LHCN-M2 (cell line): ENCODE data around the gene UIMC1. TPM values are rescaled to one million over a fixed set of nuclear protein-coding genes. Genes with fewer than 3 reads are reported as not detected.
"Not testable (repeated sequence)": the region's sequence is repeated elsewhere in the genome, so short reads cannot be mapped to it uniquely, and the experiment has no call there.

Experiments
- DNase-seq: peaks from one replicate; pipeline ENCODE4 v3.0.0-alpha.2; 2012; ENCODE audit warnings: low read depth
- total RNA-seq: library from RNA; depleted of rRNA; stranded (reverse); fragments of >200 nt; gene quantifications from 2 replicates; pipeline ENCODE4 v1.2.3, GENCODE V29; 2014

The UIMC1 gene
- total RNA-seq, 1 experiment from 2014 or later = 24.6 TPM

GRCh38 chr5:177008716-177009115 is 2.1 kb upstream of the UIMC1 start:
- no peak for DNase-seq

DNA sequence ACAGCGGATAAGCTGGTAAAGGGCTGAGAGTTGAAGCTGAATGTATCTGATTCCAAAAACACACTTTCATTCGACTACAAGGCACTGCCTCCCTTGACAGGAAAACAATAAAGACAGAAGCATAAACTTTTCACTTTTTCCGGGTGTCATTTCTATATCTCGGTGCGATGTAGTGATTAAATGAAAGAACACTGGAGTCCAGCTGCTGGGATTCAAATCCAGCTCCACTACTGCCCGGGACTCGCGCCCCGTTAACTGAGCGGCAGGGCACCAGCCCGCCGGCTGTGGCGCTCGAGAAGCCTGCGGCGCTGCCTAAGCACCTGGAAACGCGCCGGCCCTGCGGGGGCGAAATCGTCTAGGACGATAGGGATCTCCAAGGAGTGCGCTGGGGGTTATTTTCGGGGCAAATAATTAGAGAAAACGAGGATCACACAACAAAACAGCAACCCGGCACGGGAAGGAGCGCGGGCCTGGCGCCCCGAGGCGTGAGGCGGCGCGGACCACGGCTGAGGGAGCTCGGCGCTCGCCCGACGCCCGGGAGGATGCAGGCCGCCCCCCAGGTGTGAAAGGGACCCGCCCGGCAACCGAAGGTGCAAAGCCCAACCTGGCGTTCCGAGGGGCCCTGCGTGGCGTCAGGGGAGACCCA is 837 bp downstream of the UIMC1 start:
- peak; percentile 67 for DNase-seq

DNA sequence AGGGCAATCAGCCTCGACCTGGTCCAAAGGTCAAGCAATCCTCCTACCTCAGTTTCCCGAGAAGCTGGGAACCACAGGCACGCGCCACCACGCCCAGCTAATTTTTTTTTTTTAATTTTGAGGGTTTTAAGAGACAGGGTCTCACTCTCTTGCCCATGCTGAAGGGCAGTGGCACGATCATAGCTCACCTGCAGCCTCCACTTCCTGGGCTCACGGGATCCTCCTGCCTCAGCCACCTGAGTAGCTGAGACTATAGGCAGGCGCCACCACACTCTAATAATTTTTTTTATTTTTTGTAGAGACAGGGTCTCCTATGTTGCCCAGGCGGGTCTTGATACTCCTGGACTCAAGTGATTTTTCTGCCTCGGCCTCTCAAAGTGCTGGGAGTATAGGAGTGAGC is 1.6 kb downstream of the UIMC1 start:
- no peak for DNase-seq

- no peak for DNase-seq
Measured at GRCh38 chr5:177003649-177004048, 2.9 kb downstream of the UIMC1 start.

GRCh38 chr5:176999526-176999925 is 7.1 kb downstream of the UIMC1 start:
- DNase-seq = not testable (repeated sequence)

- no peak for DNase-seq
Measured at GRCh38 chr5:176998828-176999227, 7.8 kb downstream of the UIMC1 start.

DNA sequence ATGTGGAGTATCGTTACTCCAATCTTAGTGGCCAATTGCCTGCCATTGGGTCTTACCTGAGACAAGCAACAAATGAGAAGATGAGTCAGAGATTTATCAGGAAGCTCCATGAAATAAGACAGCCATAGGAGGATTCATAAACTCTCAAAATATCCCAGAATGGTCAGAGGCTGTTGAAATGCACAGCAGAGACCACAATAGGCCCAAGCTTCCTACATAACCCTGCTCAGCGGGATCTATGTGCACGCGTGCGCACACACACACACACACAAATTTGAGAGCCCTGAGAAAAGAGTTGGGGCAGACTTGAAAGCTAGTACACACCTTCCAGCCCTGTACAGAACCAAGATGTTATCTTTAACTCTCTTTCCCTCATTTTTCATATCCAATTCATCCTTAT is 9.8 kb downstream of the UIMC1 start:
- no peak for DNase-seq

- peak; percentile 83 for DNase-seq
Measured at GRCh38 chr5:176995896-176996767, 10.4 kb downstream of the UIMC1 start.

- no peak for DNase-seq
Measured at GRCh38 chr5:176995122-176995490, 11.5 kb downstream of the UIMC1 start.

- DNase-seq = peak; percentile 19
Measured at GRCh38 chr5:176994460-176995121, 12.0 kb downstream of the UIMC1 start.

- not testable (repeated sequence) for DNase-seq
Measured at GRCh38 chr5:176993081-176993480, 13.5 kb downstream of the UIMC1 start.

GRCh38 chr5:176987583-176987982 is 19.0 kb downstream of the UIMC1 start:
- no peak for DNase-seq

GRCh38 chr5:176986280-176986679 is 20.3 kb downstream of the UIMC1 start:
- DNase-seq = no peak

DNA sequence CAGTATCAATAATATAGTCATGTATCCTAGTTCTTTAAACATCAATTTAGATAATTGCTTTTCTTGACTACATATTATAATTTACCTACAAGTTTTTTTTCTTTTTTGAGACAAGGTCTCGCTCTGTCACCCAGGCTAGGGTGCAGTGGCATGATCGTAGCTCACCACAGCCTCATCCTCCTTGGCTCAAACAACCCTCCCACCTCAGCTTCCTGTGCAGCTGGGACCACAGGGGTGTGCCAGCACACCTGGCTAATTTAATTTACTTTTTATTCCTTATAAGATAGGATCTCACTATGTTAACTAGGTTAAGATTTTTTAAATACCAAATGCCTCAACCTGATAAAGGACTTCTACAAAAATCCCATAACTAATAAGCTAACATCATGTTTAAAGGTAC is 21.1 kb downstream of the UIMC1 start:
- no peak for DNase-seq

- DNase-seq = not testable (repeated sequence)
Measured at GRCh38 chr5:176984176-176984575, 22.4 kb downstream of the UIMC1 start.

DNA sequence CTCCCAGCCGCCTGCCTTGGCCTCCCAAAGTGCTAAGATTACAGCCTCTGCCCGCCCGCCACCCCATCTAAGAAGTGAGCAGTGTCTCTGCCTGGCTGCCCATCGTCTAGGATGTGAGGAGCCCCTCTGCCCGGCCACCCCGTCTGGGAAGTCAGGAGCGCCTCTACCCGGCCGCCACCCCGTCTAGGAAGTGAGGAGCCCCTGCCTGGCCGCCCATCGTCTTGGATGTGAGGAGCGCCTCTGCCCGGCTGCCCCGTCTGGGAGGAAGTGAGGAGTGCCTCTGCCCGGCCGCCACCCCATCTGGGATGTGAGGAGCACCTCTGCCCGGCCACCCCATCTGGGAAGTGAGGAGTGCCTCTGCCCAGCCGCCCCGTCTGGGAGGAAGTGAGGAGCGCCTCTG is 23.0 kb downstream of the UIMC1 start:
- DNase-seq = not testable (repeated sequence)

DNA sequence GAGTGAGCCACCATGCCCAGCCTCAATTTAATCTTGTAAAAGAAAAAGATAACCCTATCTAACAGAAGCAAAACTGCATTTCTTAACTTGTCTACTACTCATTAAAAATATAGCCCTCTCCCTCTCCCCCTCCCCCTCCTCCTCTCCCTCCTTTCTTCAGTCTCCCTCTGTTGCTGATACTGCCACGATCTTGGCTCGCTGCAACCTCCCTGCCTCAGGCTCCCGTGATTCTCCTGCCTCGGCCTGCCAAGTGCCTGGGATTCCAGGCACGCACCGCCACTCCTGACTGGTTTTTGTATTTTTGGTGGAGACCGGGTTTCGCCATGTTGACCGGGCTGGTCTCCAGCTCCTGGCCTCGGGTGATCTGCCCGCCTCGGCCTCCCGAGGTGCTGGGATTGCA is 23.5 kb downstream of the UIMC1 start:
- not testable (repeated sequence) for DNase-seq

DNA sequence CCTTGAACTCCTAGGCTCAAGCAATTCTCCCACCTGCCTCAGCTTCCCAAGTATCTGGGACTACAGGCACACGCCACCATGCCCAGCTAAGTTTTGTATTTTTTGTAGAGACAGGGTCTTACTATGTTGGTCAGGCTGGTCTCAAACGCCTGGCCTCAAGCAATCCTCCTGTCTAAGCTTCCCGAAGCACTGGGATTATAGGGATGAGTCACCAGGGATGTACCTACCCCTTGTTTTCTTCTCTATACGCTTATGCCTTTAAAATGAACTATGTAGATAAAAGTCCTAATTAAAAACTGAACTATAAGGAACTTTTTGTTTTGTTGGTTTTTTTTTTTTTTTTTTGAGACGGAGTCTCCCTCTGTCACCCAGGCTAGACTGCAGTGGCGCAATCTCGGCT is 25.8 kb downstream of the UIMC1 start:
- no peak for DNase-seq

GRCh38 chr5:176979669-176980068 is 26.9 kb downstream of the UIMC1 start:
- no peak for DNase-seq

DNA sequence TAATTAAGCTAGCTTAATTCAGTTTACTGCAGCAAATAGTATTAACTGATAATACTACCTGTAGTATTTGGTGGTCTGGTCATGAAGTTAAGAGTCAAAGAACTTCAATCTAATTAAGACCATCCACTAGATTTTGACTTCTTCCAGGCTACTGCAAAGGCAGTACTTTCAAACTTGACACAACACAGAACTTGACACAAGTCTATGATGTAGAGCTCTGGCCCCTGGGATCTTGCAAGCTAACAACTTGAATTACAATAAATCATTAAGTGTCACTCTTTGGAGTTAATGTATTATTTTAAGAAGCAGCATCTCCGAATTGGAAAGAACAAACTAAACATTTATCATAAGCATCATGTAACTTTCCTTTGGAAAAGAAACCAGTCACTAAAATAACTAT is 40.9 kb downstream of the UIMC1 start:
- no peak for DNase-seq

DNA sequence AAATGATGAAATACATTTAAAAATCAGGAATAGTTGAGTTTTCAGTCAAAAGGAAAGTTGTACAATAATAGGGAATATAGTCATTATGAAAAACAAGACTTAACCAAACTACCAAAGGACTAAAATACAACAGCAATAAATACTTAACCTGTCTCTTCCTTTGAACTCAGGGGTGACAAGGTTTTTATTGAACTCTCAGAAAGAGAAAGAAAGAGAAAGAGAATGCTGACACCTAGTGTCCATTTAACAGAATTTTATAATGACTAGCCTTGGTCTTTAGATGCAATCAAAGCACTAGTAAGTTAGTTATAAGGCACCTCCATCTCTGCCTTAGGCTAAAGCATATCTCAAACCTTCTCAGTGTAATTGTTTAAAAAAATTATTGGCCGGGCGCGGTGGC is 47.5 kb downstream of the UIMC1 start:
- peak; percentile 19 for DNase-seq

- no peak for DNase-seq
Measured at GRCh38 chr5:176956756-176957155, 49.8 kb downstream of the UIMC1 start.

GRCh38 chr5:176955895-176956294 is 50.7 kb downstream of the UIMC1 start:
- DNase-seq = peak; percentile 59
